Naive thymus-derived CD4-positive, alpha-beta T cell (primary cell): ENCODE measurements around the gene MAN1A1. TPM values are rescaled to one million over a fixed set of nuclear protein-coding genes. Genes with fewer than 3 reads are reported as not detected.

Experiments used
- ATAC-seq: fragments of 150-1000 bp; cut with Tn5 transposase; 2 replicates; pipeline ENCODE4 v1.10.0; 2021; ENCODE audit warnings: mild to moderate bottlenecking, moderate library complexity
- CTCF ChIA-PET: fragments of 350-600 bp; sonication (Branson Sonifier 250); formaldehyde crosslinking; loops from one replicate; lab custom pipeline; 2021; ENCODE audit warnings: antibody characterized with exemption; lab: Charles Lee
- POLR2A ChIA-PET: fragments of 350-600 bp; sonication (Branson Sonifier 250); formaldehyde crosslinking; loops from one replicate; lab custom pipeline; 2021; ENCODE audit warnings: antibody characterized with exemption, inconsistent platforms; lab: Charles Lee
- DNase-seq, 9 donors: peaks; one replicate each; pipeline versions ENCODE4 v3.0.0 to v3.0.0-alpha.2; 2020 to 2022; ENCODE audit warnings: mixed read lengths in 1 of 9
- H3K27ac ChIP-seq: one replicate; pipeline ENCODE4 v1.7.0; 2013; ENCODE audit warnings: mild to moderate bottlenecking, low read depth, low read length, moderate library complexity
- H3K27me3 ChIP-seq, 2 donors: one replicate each; pipeline ENCODE4 v1.7.0; 2013; ENCODE audit warnings: low read length in 2 of 2, mild to moderate bottlenecking in 2 of 2, moderate library complexity in 2 of 2; ENCODE audit not compliant: control insufficient read depth in 2 of 2, insufficient read depth in 2 of 2
- H3K36me3 ChIP-seq, 3 experiments: 1 replicate in 2 of 3; 2 replicates in 1 of 3; pipeline ENCODE4 v1.7.0; 2013; ENCODE audit warnings: low read length in 3 of 3, mild to moderate bottlenecking in 3 of 3, moderate library complexity in 1 of 3; ENCODE audit not compliant: insufficient read depth in 3 of 3, control insufficient read depth in 2 of 3
- H3K4me1 ChIP-seq, 2 donors: one replicate each; pipeline ENCODE4 v1.7.0; 2013; ENCODE audit warnings: low read length in 2 of 2, mild to moderate bottlenecking in 2 of 2, moderate library complexity in 1 of 2; ENCODE audit not compliant: control insufficient read depth in 2 of 2, insufficient read depth in 2 of 2
- H3K4me3 ChIP-seq: 2 replicates; pipeline ENCODE4 v1.7.0; 2013; ENCODE audit warnings: mild to moderate bottlenecking, low read length
- H3K9me3 ChIP-seq, 3 experiments: 1 replicate in 2 of 3; 2 replicates in 1 of 3; pipeline ENCODE4 v1.7.0; 2013; ENCODE audit warnings: low read length in 3 of 3; ENCODE audit not compliant: control insufficient read depth in 2 of 3
- H3K27ac Mint-ChIP-seq, 9 donors: one replicate each; pipeline ENCODE4 v1.8.0; 2020 to 2022; ENCODE audit warnings: mixed read lengths in 9 of 9, mild to moderate bottlenecking in 8 of 9, moderate library complexity in 5 of 9, inconsistent platforms in 2 of 9
- H3K27me3 Mint-ChIP-seq, 5 donors: one replicate each; pipeline ENCODE4 v1.8.0; 2021 to 2022; ENCODE audit warnings: mixed read lengths in 5 of 5, mild to moderate bottlenecking in 1 of 5
- H3K36me3 Mint-ChIP-seq, 5 donors: one replicate each; pipeline ENCODE4 v1.8.0; 2020 to 2022; ENCODE audit warnings: mixed read lengths in 5 of 5, mild to moderate bottlenecking in 3 of 5, inconsistent platforms in 1 of 5
- H3K4me1 Mint-ChIP-seq, 7 donors: one replicate each; pipeline ENCODE4 v1.8.0; 2020 to 2022; ENCODE audit warnings: mixed read lengths in 7 of 7, mild to moderate bottlenecking in 3 of 7, inconsistent platforms in 1 of 7
- H3K4me3 Mint-ChIP-seq, 10 donors: one replicate each; pipeline ENCODE4 v1.8.0; 2020 to 2022; ENCODE audit warnings: mild to moderate bottlenecking in 10 of 10, mixed read lengths in 10 of 10, moderate library complexity in 6 of 10, inconsistent platforms in 2 of 10
- H3K9me3 Mint-ChIP-seq, 11 donors: one replicate each; pipeline ENCODE4 v1.8.0; 2020 to 2022; ENCODE audit warnings: mixed read lengths in 11 of 11, mild to moderate bottlenecking in 4 of 11, inconsistent platforms in 1 of 11, moderate library complexity in 1 of 11
- intact Hi-C, 2 donors: fragments of 100-400 bp; cut with micrococcal nuclease; formaldehyde crosslinking; loops; one replicate each; pipeline ENCODE4 v1.15.1; 2023
- polyA plus RNA-seq, 2 donors: library from polyadenylated mRNA; unstranded; fragments of 300-500 nt; fragmentation: Illumina TruSeq; gene quantifications; one replicate each; pipeline ENCODE4 v1.2.3, GENCODE V29; 2021
- total RNA-seq, 6 experiments: library from RNA in 5 of 6; stranded (reverse) in 5 of 6; gene quantifications; 1 replicate in 5 of 6; 2 replicates in 1 of 6; pipeline ENCODE4 v1.2.3 and lab custom pipeline; 2021 to 2026

The MAN1A1 gene
- total and polyA plus RNA-seq, 7 experiments from 2014 or later, result 5.4 to 22.3 (median 8.4) TPM

GRCh38 chr6:119227377-119227776, 122.2 kb downstream of the MAN1A1 start:
- Histone ChIP-seq H3K27me3 (no peaks in the 10 kb centered on the region), H3K9me3 (no peaks in the 10 kb centered on the region), H3K4me1 (no peaks in the 10 kb centered on the region), H3K27ac (no peak overlapping the region), H3K36me3 (no peaks in the 10 kb centered on the region), H3K4me3 (no peak overlapping the region)
- Mint-ChIP-seq H3K4me3 (no peak overlapping the region), H3K27ac (no peak overlapping the region), H3K9me3 (peaks cover 0 to 2% (median 0%) of the 10 kb centered on the region in 11 donors), H3K27me3 (no peaks in the 10 kb centered on the region), H3K4me1 (peaks cover 0 to 7% (median 0%) of the 10 kb centered on the region in 7 donors), H3K36me3 (peaks cover 0 to 22% (median 6%) of the 10 kb centered on the region in 5 donors)
- ChIA-PET POLR2A (no interaction called here), CTCF (no interaction called here)
- DNase-seq, result no peak
- intact Hi-C loops, result no loop called here
- no peak for ATAC-seq

GRCh38 chr6:119226089-119226488, 123.5 kb downstream of the MAN1A1 start:
- Mint-ChIP-seq H3K27me3 (no peaks in the 10 kb centered on the region), H3K4me1 (peaks cover 0 to 7% (median 0%) of the 10 kb centered on the region in 7 donors), H3K9me3 (peaks cover 0 to 2% (median 0%) of the 10 kb centered on the region in 11 donors), H3K27ac (no peak overlapping the region), H3K4me3 (no peak overlapping the region), H3K36me3 (peaks cover 0 to 17% (median 8%) of the 10 kb centered on the region in 5 donors)
- H3K36me3 ChIP-seq, result no peaks in the 10 kb centered on the region
- H3K27me3 ChIP-seq, result no peaks in the 10 kb centered on the region
- POLR2A ChIA-PET, result no interaction called here
- CTCF ChIA-PET, result no interaction called here
- H3K4me3 ChIP-seq, result no peak overlapping the region
- no peak overlapping the region for H3K27ac ChIP-seq
- ATAC-seq (no peak), DNase-seq (no peak)
- intact Hi-C loops, result no loop called here
- no peaks in the 10 kb centered on the region for H3K9me3 ChIP-seq
- H3K4me1 ChIP-seq, result no peaks in the 10 kb centered on the region

- Mint-ChIP-seq H3K27me3 (no peaks in the 10 kb centered on the region), H3K27ac (no peak overlapping the region), H3K36me3 (peaks cover 0 to 15% (median 6%) of the 10 kb centered on the region in 5 donors), H3K4me1 (peaks cover 0 to 2% (median 0%) of the 10 kb centered on the region in 7 donors), H3K9me3 (peaks cover 0 to 2% (median 0%) of the 10 kb centered on the region in 11 donors), H3K4me3 (no peak overlapping the region)
- H3K27ac ChIP-seq, result no peak overlapping the region
- POLR2A ChIA-PET, result no interaction called here
- DNase-seq, result no peak
- CTCF ChIA-PET, result no interaction called here
- no peak overlapping the region for H3K4me3 ChIP-seq
- H3K27me3 ChIP-seq, result no peaks in the 10 kb centered on the region
- ATAC-seq, result no peak
- no peaks in the 10 kb centered on the region for H3K36me3 ChIP-seq
- H3K4me1 ChIP-seq, result no peaks in the 10 kb centered on the region
- no peaks in the 10 kb centered on the region for H3K9me3 ChIP-seq
- intact Hi-C loops, result no loop called here
These were observed 125.4 kb downstream of the MAN1A1 start for GRCh38 chr6:119224095-119224701.

GRCh38 chr6:119220452-119220851, 129.1 kb downstream of the MAN1A1 start:
- H3K27ac ChIP-seq, result no peak overlapping the region
- H3K36me3 ChIP-seq, result no peaks in the 10 kb centered on the region
- H3K4me3 ChIP-seq, result no peak overlapping the region
- Mint-ChIP-seq H3K4me3 (no peak overlapping the region), H3K36me3 (peaks cover 0 to 11% (median 6%) of the 10 kb centered on the region in 5 donors), H3K27ac (no peak overlapping the region), H3K9me3 (peaks cover 0 to 2% (median 0%) of the 10 kb centered on the region in 11 donors), H3K27me3 (no peaks in the 10 kb centered on the region), H3K4me1 (peaks cover 0 to 2% (median 0%) of the 10 kb centered on the region in 7 donors)
- POLR2A ChIA-PET, result no interaction called here
- DNase-seq, result no peak
- intact Hi-C loops, result no loop called here
- CTCF ChIA-PET, result no interaction called here
- H3K4me1 ChIP-seq, result no peaks in the 10 kb centered on the region
- H3K27me3 ChIP-seq, result no peaks in the 10 kb centered on the region
- no peaks in the 10 kb centered on the region for H3K9me3 ChIP-seq
- ATAC-seq, result no peak

- ATAC-seq (no peak), DNase-seq (no peak)
- Mint-ChIP-seq H3K9me3 (no peaks in the 10 kb centered on the region), H3K4me1 (peaks cover 0 to 2% (median 0%) of the 10 kb centered on the region in 7 donors), H3K4me3 (no peak overlapping the region), H3K36me3 (peaks cover 0 to 7% (median 1%) of the 10 kb centered on the region in 5 donors), H3K27ac (no peak overlapping the region), H3K27me3 (no peaks in the 10 kb centered on the region)
- no peak overlapping the region for H3K27ac ChIP-seq
- no peaks in the 10 kb centered on the region for H3K27me3 ChIP-seq
- no peaks in the 10 kb centered on the region for H3K36me3 ChIP-seq
- H3K4me1 ChIP-seq, result no peaks in the 10 kb centered on the region
- POLR2A ChIA-PET, result no interaction called here
- CTCF ChIA-PET, result no interaction called here
- H3K4me3 ChIP-seq, result no peak overlapping the region
- no peaks in the 10 kb centered on the region for H3K9me3 ChIP-seq
- intact Hi-C loops, result no loop called here
These were observed 131.0 kb downstream of the MAN1A1 start for GRCh38 chr6:119218548-119218947.

GRCh38 chr6:119215885-119216590, 133.5 kb downstream of the MAN1A1 start:
- intact Hi-C loops, result no loop called here
- Histone ChIP-seq H3K27me3 (no peaks in the 10 kb centered on the region), H3K9me3 (no peaks in the 10 kb centered on the region), H3K36me3 (no peaks in the 10 kb centered on the region), H3K4me3 (no peak overlapping the region), H3K4me1 (no peaks in the 10 kb centered on the region), H3K27ac (no peak overlapping the region)
- ChIA-PET CTCF (no interaction called here), POLR2A (no interaction called here)
- H3K4me3 Mint-ChIP-seq, result no peak overlapping the region
- no peaks in the 10 kb centered on the region for H3K27me3 Mint-ChIP-seq
- DNase-seq (no peak), ATAC-seq (no peak)
- H3K9me3 Mint-ChIP-seq, result no peaks in the 10 kb centered on the region
- no peaks in the 10 kb centered on the region for H3K4me1 Mint-ChIP-seq
- peaks cover 0 to 4% (median 1%) of the 10 kb centered on the region in 5 donors for H3K36me3 Mint-ChIP-seq
- no peak overlapping the region for H3K27ac Mint-ChIP-seq

GRCh38 chr6:119215309-119215708, 134.3 kb downstream of the MAN1A1 start:
- ChIA-PET POLR2A (no interaction called here), CTCF (no interaction called here)
- Mint-ChIP-seq H3K27ac (no peak overlapping the region), H3K36me3 (peaks cover 0 to 4% (median 1%) of the 10 kb centered on the region in 5 donors), H3K4me1 (no peaks in the 10 kb centered on the region), H3K9me3 (no peaks in the 10 kb centered on the region), H3K4me3 (no peak overlapping the region), H3K27me3 (no peaks in the 10 kb centered on the region)
- Histone ChIP-seq H3K27me3 (no peaks in the 10 kb centered on the region), H3K4me1 (no peaks in the 10 kb centered on the region), H3K36me3 (no peaks in the 10 kb centered on the region), H3K27ac (no peak overlapping the region), H3K9me3 (no peaks in the 10 kb centered on the region), H3K4me3 (no peak overlapping the region)
- ATAC-seq, result no peak
- no peak for DNase-seq
- intact Hi-C loops, result no loop called here
